CD4-positive, CD25-positive, alpha-beta regulatory T cell (primary cell): ENCODE data around the gene C5orf58. TPM values are rescaled to one million over a fixed set of nuclear protein-coding genes. Genes with fewer than 3 reads are reported as not detected.
A peak's percentile ranks its signal among the peaks of the same experiment; 100 is the strongest.

Experiments used
- ATAC-seq, 2 donors: fragments of 150-1000 bp; cut with Tn5 transposase; one replicate each; pipeline ENCODE4 v1.10.0; 2021; ENCODE audit warnings: low read depth in 2 of 2, moderate number of reproducible peaks in 2 of 2, moderate library complexity in 1 of 2
- DNase-seq, 3 donors: peaks; one replicate each; pipeline versions ENCODE4 v3.0.0 to v3.0.0-alpha.2; 2012 to 2022; ENCODE audit warnings: mixed read lengths in 1 of 3
- H3K27ac ChIP-seq: one replicate; pipeline ENCODE4 v1.7.0; 2013; ENCODE audit warnings: mild to moderate bottlenecking, low read length; ENCODE audit not compliant: insufficient read depth, poor library complexity, severe bottlenecking
- H3K27me3 ChIP-seq: one replicate; pipeline ENCODE4 v1.7.0; 2013; ENCODE audit warnings: low read length; ENCODE audit not compliant: control insufficient read depth, insufficient read depth
- H3K36me3 ChIP-seq: one replicate; pipeline ENCODE4 v1.7.0; 2013; ENCODE audit warnings: mild to moderate bottlenecking, low read length, moderate library complexity; ENCODE audit not compliant: control insufficient read depth, insufficient read depth
- H3K4me1 ChIP-seq: 2 replicates; pipeline ENCODE4 v1.7.0; 2013; ENCODE audit warnings: mild to moderate bottlenecking, low read length; ENCODE audit not compliant: insufficient read depth, control insufficient read depth, poor library complexity, severe bottlenecking
- H3K4me3 ChIP-seq: one replicate; pipeline ENCODE4 v1.7.0; 2013; ENCODE audit warnings: low read depth, mild to moderate bottlenecking, low read length, moderate library complexity
- H3K9me3 ChIP-seq, 2 experiments: 1 replicate in 1 of 2; 2 replicates in 1 of 2; pipeline ENCODE4 v1.7.0; 2013; ENCODE audit warnings: low read length in 2 of 2, mild to moderate bottlenecking in 1 of 2, moderate library complexity in 1 of 2; ENCODE audit not compliant: control insufficient read depth in 2 of 2
- H3K27ac Mint-ChIP-seq, 3 donors: one replicate each; pipeline ENCODE4 v1.8.0; 2020 to 2022; ENCODE audit warnings: mild to moderate bottlenecking in 3 of 3, mixed read lengths in 3 of 3, moderate library complexity in 2 of 3
- H3K27me3 Mint-ChIP-seq: one replicate; pipeline ENCODE4 v1.8.0; 2022; ENCODE audit warnings: mild to moderate bottlenecking, mixed read lengths
- H3K36me3 Mint-ChIP-seq: one replicate; pipeline ENCODE4 v1.8.0; 2020; ENCODE audit warnings: mixed read lengths
- H3K4me1 Mint-ChIP-seq, 4 donors: one replicate each; pipeline ENCODE4 v1.8.0; 2020 to 2022; ENCODE audit warnings: mixed read lengths in 4 of 4, mild to moderate bottlenecking in 1 of 4
- H3K4me3 Mint-ChIP-seq, 4 donors: one replicate each; pipeline ENCODE4 v1.8.0; 2020 to 2022; ENCODE audit warnings: mild to moderate bottlenecking in 4 of 4, mixed read lengths in 4 of 4, moderate library complexity in 3 of 4
- H3K9me3 Mint-ChIP-seq, 7 donors: one replicate each; pipeline ENCODE4 v1.8.0; 2020 to 2022; ENCODE audit warnings: mixed read lengths in 7 of 7, mild to moderate bottlenecking in 3 of 7, moderate library complexity in 2 of 7
- polyA plus RNA-seq, 4 donors: library from polyadenylated mRNA; unstranded; fragments of 300-500 nt; fragmentation: Illumina TruSeq; gene quantifications; one replicate each; pipeline ENCODE4 v1.2.3, GENCODE V29; 2021
- total RNA-seq: library from RNA; stranded (reverse); gene quantifications from one replicate; pipeline ENCODE4 v1.2.3, GENCODE V29; 2022

The C5orf58 gene
- total and polyA plus RNA-seq, 5 donors from 2014 or later: 0.44 to 1.1 (median 0.69) TPM; not detected in 1

DNA sequence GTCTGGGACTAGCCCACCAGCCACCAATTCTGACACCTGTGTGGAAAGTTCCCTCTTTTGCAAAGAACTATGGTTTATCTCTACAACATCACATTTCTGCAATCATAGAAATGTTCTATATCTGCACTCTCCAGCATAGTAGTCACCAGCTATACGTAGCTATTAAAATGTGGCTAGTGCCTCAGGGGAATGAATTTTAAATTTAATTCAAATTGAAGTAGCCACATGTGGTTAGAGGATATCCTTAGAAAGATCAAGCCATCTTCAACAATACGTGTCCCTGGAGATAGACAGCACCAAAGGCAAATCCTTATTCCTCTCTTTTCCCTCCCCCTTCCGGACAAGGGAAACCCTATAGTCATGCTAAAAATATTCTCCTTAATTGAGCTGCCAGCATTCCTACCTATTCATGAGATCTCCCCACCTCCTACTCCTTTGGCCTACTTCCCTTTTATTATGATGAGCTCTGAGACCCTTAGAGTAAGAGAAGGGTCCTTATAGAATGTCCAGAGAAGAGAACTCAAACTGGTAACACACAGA, 53.7 kb downstream of the C5orf58 start:
- Histone ChIP-seq H3K27ac (peak overlapping the region; percentile 88), H3K9me3 (no peaks in the 10 kb centered on the region), H3K4me1 (peaks cover 100% of the 10 kb centered on the region), H3K4me3 (peak overlapping the region; percentile 63), H3K27me3 (no peaks in the 10 kb centered on the region), H3K36me3 (peaks cover 93% of the 10 kb centered on the region)
- Mint-ChIP-seq H3K4me3 (peak overlapping the region in 3 of 4 donors; percentile 69 to 97 (median 74)), H3K4me1 (peaks cover 65 to 100% (median 91%) of the 10 kb centered on the region in 4 donors), H3K27ac (peak overlapping the region; percentile 23 to 98 (median 98)), H3K9me3 (no peaks in the 10 kb centered on the region), H3K27me3 (no peaks in the 10 kb centered on the region), H3K36me3 (peaks cover 96% of the 10 kb centered on the region)
- ATAC-seq: no peak
- no peak for DNase-seq

GRCh38 chr5:170287532-170287931, 54.7 kb downstream of the C5orf58 start:
- Mint-ChIP-seq H3K27ac (peak overlapping the region; percentile 98 to 99 (median 98)), H3K4me3 (peak overlapping the region; percentile 65 to 97 (median 76)), H3K9me3 (no peaks in the 10 kb centered on the region), H3K4me1 (peaks cover 58 to 100% (median 91%) of the 10 kb centered on the region in 4 donors), H3K36me3 (peaks cover 96% of the 10 kb centered on the region), H3K27me3 (no peaks in the 10 kb centered on the region)
- H3K36me3 ChIP-seq: peaks cover 94% of the 10 kb centered on the region
- peaks cover 100% of the 10 kb centered on the region for H3K4me1 ChIP-seq
- no peak for DNase-seq
- H3K9me3 ChIP-seq: no peaks in the 10 kb centered on the region
- H3K27ac ChIP-seq: peak overlapping the region; percentile 88
- no peaks in the 10 kb centered on the region for H3K27me3 ChIP-seq
- peak overlapping the region; percentile 59 for H3K4me3 ChIP-seq
- peak in 1 of 2 donors; percentile 26 for ATAC-seq

DNA sequence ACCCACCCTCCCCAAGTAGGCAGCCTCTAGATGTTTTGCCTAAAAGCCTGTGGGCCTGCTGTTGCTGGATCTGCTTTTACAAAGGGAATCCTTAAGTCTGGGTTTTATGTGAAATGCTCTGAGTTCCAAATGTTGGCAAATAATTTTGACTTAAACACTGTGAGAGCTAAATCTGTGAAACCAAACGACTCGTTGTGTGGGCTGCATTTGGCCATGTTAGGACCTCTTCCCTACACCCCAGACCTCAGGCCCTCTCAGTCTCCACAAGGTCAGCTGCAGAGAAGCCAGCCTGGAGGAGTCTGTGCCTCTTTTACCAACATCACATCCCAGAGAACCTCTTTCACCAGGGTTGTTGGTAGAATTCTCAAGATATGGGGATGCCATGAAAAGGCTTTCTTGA, 55.4 kb downstream of the C5orf58 start:
- Mint-ChIP-seq H3K27ac (peak overlapping the region; percentile 98 to 99 (median 98)), H3K9me3 (no peaks in the 10 kb centered on the region), H3K27me3 (no peaks in the 10 kb centered on the region), H3K4me1 (peaks cover 58 to 100% (median 91%) of the 10 kb centered on the region in 4 donors), H3K4me3 (peak overlapping the region; percentile 91 to 99 (median 98)), H3K36me3 (peaks cover 98% of the 10 kb centered on the region)
- Histone ChIP-seq H3K4me3 (peak overlapping the region; percentile 47), H3K27me3 (no peaks in the 10 kb centered on the region), H3K36me3 (peaks cover 94% of the 10 kb centered on the region), H3K27ac (peak overlapping the region; percentile 83), H3K4me1 (peaks cover 100% of the 10 kb centered on the region), H3K9me3 (no peaks in the 10 kb centered on the region)
- ATAC-seq (no peak), DNase-seq (no peak)

DNA sequence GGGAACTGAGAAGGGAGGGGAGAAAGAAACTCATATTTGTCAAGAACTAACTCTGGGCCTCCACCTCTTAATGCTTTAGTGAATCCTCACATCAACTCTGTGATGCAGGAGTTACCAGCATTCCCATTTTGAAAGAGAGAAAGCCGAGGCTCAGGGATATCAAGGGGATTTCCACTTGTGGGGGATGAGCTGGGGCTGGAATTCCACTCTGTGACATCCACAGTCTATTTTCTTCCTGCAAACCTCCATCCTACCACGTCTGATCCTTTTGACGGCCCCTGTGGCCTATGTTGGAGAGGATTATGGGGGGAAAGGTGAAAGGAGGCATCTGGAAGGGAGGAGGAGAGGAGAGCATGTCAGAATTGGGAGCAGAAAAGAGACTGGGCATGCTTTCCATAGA, 55.8 kb downstream of the C5orf58 start:
- H3K27ac Mint-ChIP-seq: peak overlapping the region; percentile 98 to 99 (median 98)
- no peak for DNase-seq
- Histone ChIP-seq H3K9me3 (no peaks in the 10 kb centered on the region), H3K4me3 (peak overlapping the region; percentile 47), H3K36me3 (peaks cover 93% of the 10 kb centered on the region), H3K27ac (peak overlapping the region; percentile 83), H3K27me3 (no peaks in the 10 kb centered on the region), H3K4me1 (peaks cover 100% of the 10 kb centered on the region)
- no peak for ATAC-seq
- H3K27me3 Mint-ChIP-seq: no peaks in the 10 kb centered on the region
- peaks cover 98% of the 10 kb centered on the region for H3K36me3 Mint-ChIP-seq
- H3K9me3 Mint-ChIP-seq: no peaks in the 10 kb centered on the region
- peak overlapping the region; percentile 91 to 99 (median 98) for H3K4me3 Mint-ChIP-seq
- peaks cover 56 to 100% (median 89%) of the 10 kb centered on the region in 4 donors for H3K4me1 Mint-ChIP-seq

- no peaks in the 10 kb centered on the region for H3K27me3 Mint-ChIP-seq
- H3K4me3 Mint-ChIP-seq: peak overlapping the region; percentile 91 to 99 (median 98)
- Histone ChIP-seq H3K36me3 (peaks cover 88% of the 10 kb centered on the region), H3K9me3 (no peaks in the 10 kb centered on the region), H3K27ac (peak overlapping the region; percentile 83), H3K4me1 (peaks cover 100% of the 10 kb centered on the region), H3K4me3 (peak overlapping the region; percentile 47), H3K27me3 (no peaks in the 10 kb centered on the region)
- DNase-seq (no peak), ATAC-seq (no peak)
- no peaks in the 10 kb centered on the region for H3K9me3 Mint-ChIP-seq
- H3K4me1 Mint-ChIP-seq: peaks cover 54 to 100% (median 88%) of the 10 kb centered on the region in 4 donors
- peak overlapping the region; percentile 98 to 99 (median 98) for H3K27ac Mint-ChIP-seq
- H3K36me3 Mint-ChIP-seq: peaks cover 98% of the 10 kb centered on the region
Measured at GRCh38 chr5:170289121-170289520, 56.3 kb downstream of the C5orf58 start.

DNA sequence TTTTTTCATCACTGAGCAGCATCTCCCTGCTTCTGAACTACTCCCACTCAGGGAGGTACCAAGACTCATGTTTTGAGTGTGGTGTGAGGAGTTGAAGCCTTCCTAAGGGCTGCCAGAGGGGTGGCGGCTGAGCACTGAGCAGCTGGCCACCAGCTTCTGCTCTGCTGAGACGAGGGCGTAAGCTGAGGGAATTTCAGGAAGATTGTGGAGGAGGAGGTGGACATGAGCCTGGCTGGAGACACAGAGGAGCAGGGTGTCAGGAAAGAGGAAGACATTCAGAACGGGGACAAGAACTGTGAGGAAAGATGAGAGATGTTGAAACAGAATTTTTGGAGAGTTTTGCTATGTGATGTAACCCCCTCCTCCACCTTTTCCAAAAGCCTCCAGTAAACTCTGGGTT, 57.0 kb downstream of the C5orf58 start:
- H3K27ac ChIP-seq: peak overlapping the region; percentile 83
- H3K4me1 ChIP-seq: peaks cover 100% of the 10 kb centered on the region
- peak overlapping the region; percentile 63 for H3K4me3 ChIP-seq
- H3K36me3 Mint-ChIP-seq: peaks cover 98% of the 10 kb centered on the region
- H3K4me3 Mint-ChIP-seq: peak overlapping the region; percentile 91 to 99 (median 98)
- H3K27me3 Mint-ChIP-seq: no peaks in the 10 kb centered on the region
- H3K4me1 Mint-ChIP-seq: peaks cover 54 to 100% (median 89%) of the 10 kb centered on the region in 4 donors
- no peak for ATAC-seq
- H3K9me3 ChIP-seq: no peaks in the 10 kb centered on the region
- no peak for DNase-seq
- peaks cover 84% of the 10 kb centered on the region for H3K36me3 ChIP-seq
- no peaks in the 10 kb centered on the region for H3K9me3 Mint-ChIP-seq
- H3K27me3 ChIP-seq: no peaks in the 10 kb centered on the region
- peak overlapping the region; percentile 98 to 99 (median 98) for H3K27ac Mint-ChIP-seq

DNA sequence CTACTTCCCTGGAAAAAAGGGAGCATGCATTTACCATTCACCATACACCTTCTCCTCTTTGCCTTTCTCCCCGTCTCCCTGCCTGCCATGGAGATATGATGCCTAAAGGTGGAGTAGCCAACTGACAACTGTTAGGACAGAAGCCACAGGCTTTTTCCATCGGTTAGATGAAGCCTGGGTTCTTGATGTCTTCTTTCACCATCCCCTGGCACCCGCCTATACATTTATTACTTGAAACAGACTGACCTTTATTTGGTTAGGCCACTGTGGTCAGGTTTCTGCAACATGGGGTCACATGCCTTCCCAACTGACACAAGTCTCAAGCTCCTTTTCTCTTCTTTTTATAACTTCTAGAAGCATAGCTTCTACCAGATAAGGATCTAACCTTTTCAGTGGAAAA, 57.7 kb downstream of the C5orf58 start:
- Histone ChIP-seq H3K4me1 (peaks cover 100% of the 10 kb centered on the region), H3K27me3 (no peaks in the 10 kb centered on the region), H3K9me3 (no peaks in the 10 kb centered on the region), H3K27ac (peak overlapping the region; percentile 83), H3K36me3 (peaks cover 80% of the 10 kb centered on the region), H3K4me3 (peak overlapping the region; percentile 63)
- no peaks in the 10 kb centered on the region for H3K9me3 Mint-ChIP-seq
- H3K36me3 Mint-ChIP-seq: peaks cover 97% of the 10 kb centered on the region
- peak overlapping the region; percentile 91 to 99 (median 98) for H3K4me3 Mint-ChIP-seq
- H3K27me3 Mint-ChIP-seq: no peaks in the 10 kb centered on the region
- H3K27ac Mint-ChIP-seq: peak overlapping the region; percentile 98 to 99 (median 98)
- peaks cover 47 to 97% (median 83%) of the 10 kb centered on the region in 4 donors for H3K4me1 Mint-ChIP-seq
- ATAC-seq (no peak), DNase-seq (no peak)
